Bronchial epithelial cell (primary cell): ENCODE results near the gene TBX4. TPM values are rescaled to one million over a fixed set of nuclear protein-coding genes. Genes with fewer than 3 reads are reported as not detected.

ENCODE experiments used
- DNase-seq: peaks from one replicate; pipeline ENCODE4 v3.0.0-alpha.2; 2010; ENCODE audit warnings: low read depth
- FAIRE-seq: peaks from 2 replicates; lab custom pipeline; 2011; peaks lifted over from hg19 to GRCh38; lab: Jason Lieb, UNC
- H3K27me3 ChIP-seq: 2 replicates; pipeline ENCODE4 v1.5.1; 2011; ENCODE audit warnings: low read length; ENCODE audit not compliant: control insufficient read depth, insufficient read depth
- H3K36me3 ChIP-seq: 2 replicates; pipeline ENCODE4 v1.5.1; 2011; ENCODE audit warnings: low read length; ENCODE audit not compliant: control insufficient read depth, insufficient read depth
- H3K4me3 ChIP-seq: 2 replicates; pipeline ENCODE4 v1.5.1; 2011; ENCODE audit warnings: mild to moderate bottlenecking, low read depth, low read length, control low read depth
- total RNA-seq: library from RNA; depleted of rRNA; stranded (reverse); fragments of >200 nt; gene quantifications from 2 replicates; pipeline ENCODE4 v1.2.1, GENCODE V29; 2014
- TF ChIP-seq, protein P1 (sequence below): IDR thresholded peaks from 2 replicates; pipeline ENCODE4 v1.5.1; 2011; ENCODE audit warnings: mild to moderate bottlenecking, moderate library complexity, low read length, control low read depth, inconsistent platforms; ENCODE audit not compliant: insufficient read depth, severe bottlenecking

TBX4 gene
- total RNA-seq, 1 donor from 2014 or later, result not detected

GRCh38 chr17:61499632-61500031 lies 47.4 kb downstream of the TBX4 start:
- no peaks in the 10 kb centered on the region for H3K27me3 ChIP-seq
- no peak overlapping the region for H3K4me3 ChIP-seq
- FAIRE-seq (no peak), DNase-seq (no peak)
- H3K36me3 ChIP-seq, result no peaks in the 10 kb centered on the region
- TF ChIP-seq, protein P1, sequence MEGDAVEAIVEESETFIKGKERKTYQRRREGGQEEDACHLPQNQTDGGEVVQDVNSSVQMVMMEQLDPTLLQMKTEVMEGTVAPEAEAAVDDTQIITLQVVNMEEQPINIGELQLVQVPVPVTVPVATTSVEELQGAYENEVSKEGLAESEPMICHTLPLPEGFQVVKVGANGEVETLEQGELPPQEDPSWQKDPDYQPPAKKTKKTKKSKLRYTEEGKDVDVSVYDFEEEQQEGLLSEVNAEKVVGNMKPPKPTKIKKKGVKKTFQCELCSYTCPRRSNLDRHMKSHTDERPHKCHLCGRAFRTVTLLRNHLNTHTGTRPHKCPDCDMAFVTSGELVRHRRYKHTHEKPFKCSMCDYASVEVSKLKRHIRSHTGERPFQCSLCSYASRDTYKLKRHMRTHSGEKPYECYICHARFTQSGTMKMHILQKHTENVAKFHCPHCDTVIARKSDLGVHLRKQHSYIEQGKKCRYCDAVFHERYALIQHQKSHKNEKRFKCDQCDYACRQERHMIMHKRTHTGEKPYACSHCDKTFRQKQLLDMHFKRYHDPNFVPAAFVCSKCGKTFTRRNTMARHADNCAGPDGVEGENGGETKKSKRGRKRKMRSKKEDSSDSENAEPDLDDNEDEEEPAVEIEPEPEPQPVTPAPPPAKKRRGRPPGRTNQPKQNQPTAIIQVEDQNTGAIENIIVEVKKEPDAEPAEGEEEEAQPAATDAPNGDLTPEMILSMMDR, result no peak

DNA sequence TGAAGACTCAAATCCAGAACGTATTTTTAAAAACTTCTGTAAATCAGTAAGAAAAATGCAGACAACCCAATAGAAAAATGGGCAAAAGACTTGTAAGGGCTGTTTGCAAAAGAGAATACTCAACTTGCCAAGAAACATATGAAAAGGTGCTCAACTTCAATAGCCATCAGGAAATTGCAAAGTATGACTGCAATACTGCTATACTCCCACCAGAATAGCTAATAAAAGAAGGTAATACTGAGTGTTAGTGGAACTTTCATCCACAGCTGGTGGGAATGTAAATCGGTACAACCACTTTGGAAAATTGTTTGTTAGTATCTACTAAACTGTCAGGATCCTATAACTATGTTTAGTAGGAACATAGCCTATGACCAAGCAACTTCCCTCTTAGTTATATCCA lies 48.1 kb downstream of the TBX4 start:
- no peak for FAIRE-seq
- H3K36me3 ChIP-seq, result no peaks in the 10 kb centered on the region
- H3K4me3 ChIP-seq, result no peak overlapping the region
- DNase-seq, result no peak
- H3K27me3 ChIP-seq, result no peaks in the 10 kb centered on the region
- TF ChIP-seq, protein P1, result no peak

GRCh38 chr17:61502292-61502691 lies 50.1 kb downstream of the TBX4 start:
- Histone ChIP-seq H3K4me3 (no peak overlapping the region), H3K36me3 (no peaks in the 10 kb centered on the region), H3K27me3 (no peaks in the 10 kb centered on the region)
- TF ChIP-seq, protein P1, result no peak
- DNase-seq, result no peak
- no peak for FAIRE-seq

- Histone ChIP-seq H3K36me3 (no peaks in the 10 kb centered on the region), H3K27me3 (no peaks in the 10 kb centered on the region), H3K4me3 (no peak overlapping the region)
- TF ChIP-seq, protein P1, result no peak
- no peak for FAIRE-seq
- no peak for DNase-seq
Measured at GRCh38 chr17:61503961-61504360, 51.7 kb downstream of the TBX4 start.

DNA sequence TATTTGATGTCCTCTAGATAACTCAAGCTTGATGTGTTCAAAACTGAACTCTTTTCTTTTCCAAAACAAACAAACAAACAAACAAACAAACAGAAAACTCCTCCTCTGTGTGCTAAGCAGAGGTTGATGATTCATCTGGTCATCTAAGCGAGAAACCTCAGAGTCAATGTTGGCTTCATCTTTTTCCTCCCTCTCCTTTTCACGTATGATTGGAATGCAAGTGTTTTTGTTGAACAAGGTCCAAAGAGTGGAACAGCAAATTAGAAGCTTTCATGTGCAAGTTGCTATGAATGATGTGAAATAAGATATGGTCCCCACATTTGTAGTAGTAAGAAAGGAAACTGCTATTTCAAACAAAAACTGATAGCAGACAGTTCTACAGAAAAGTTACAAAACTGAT lies 52.5 kb downstream of the TBX4 start:
- no peak overlapping the region for H3K4me3 ChIP-seq
- TF ChIP-seq, protein P1, result no peak
- FAIRE-seq, result no peak
- H3K36me3 ChIP-seq, result no peaks in the 10 kb centered on the region
- no peaks in the 10 kb centered on the region for H3K27me3 ChIP-seq
- DNase-seq, result peak; percentile 22

DNA sequence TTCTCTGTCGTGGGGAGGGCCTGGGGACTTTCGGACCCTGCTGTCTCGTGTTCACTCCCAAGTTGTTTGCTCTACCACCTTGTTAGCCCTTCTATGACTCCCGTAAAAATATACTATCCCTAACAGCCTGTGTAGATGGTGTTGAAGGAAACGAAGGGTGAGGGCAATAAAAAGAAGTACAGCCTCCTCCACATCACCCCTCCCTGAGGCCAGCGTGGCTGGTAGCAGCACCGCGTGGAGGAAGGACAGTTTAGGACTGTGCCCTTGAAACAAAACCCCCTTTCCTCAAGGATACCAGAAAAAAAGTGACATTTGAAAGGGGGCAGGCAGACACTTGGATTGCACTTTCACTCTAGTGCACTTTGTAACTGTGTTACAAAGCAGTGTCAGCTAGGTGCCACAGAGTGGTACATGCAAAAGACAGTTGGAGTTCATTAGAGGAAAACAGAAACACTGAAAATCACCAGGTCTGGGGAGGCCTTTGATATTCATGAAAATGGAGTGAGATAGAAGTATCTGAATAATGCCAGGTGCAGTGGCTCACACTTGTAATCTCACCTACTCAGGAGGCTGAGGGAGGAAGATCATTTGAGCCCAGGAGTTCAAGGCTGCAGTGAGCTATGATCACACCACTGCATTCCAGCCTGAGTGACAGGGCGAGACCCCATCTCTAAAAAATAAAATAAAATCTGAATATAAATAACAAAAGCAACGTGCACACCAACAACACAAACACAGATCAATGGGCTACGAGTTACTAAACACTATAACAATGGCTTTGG lies 53.8 kb downstream of the TBX4 start:
- DNase-seq, result no peak
- Histone ChIP-seq H3K27me3 (no peaks in the 10 kb centered on the region), H3K36me3 (no peaks in the 10 kb centered on the region), H3K4me3 (no peak overlapping the region)
- FAIRE-seq, result no peak
- TF ChIP-seq, protein P1, result no peak
